SK-N-MC (cell line): Measurements from ENCODE around the gene ST6GALNAC3.

Experiments
- EZH2 ChIP-seq: fragments of 200-600 bp; sonication (generic); IDR thresholded peaks from one replicate; pipeline ENCODE4 v1.6.1; 2017; ENCODE audit warnings: antibody characterized with exemption
- FOXP2 ChIP-seq: optimal IDR thresholded peaks from 2 replicates; pipeline ENCODE3; 2011; ENCODE audit warnings: mild to moderate bottlenecking, moderate library complexity; ENCODE audit not compliant: insufficient read depth; ENCODE audit errors: extremely low read length, control extremely low read depth
- POLR2AphosphoS5 ChIP-seq: IDR thresholded peaks from 2 replicates; pipeline ENCODE4 v1.6.1; 2012; ENCODE audit warnings: mild to moderate bottlenecking, low read depth, low read length, borderline replicate concordance

GRCh38 chr1:76640092-76640491, 565.5 kb downstream of the ST6GALNAC3 start:
- TF ChIP-seq POLR2AphosphoS5 (no peak), EZH2 (no peak), FOXP2 (no peak)
